Endothelial cell of umbilical vein (primary cell): ENCODE data around the gene HECW1.

Experiments
- EZH2 ChIP-seq: IDR thresholded peaks from 2 replicates; pipeline ENCODE4 v1.6.1; 2012; ENCODE audit warnings: borderline replicate concordance, low read depth, mild to moderate bottlenecking, moderate library complexity, low read length, inconsistent platforms; ENCODE audit not compliant: severe bottlenecking
- FOS ChIP-seq: IDR thresholded peaks from 2 replicates; pipeline ENCODE4 v1.6.1; 2011; ENCODE audit warnings: mild to moderate bottlenecking, low read length, moderate library complexity, borderline replicate concordance; ENCODE audit not compliant: insufficient read depth
- GATA2 ChIP-seq: IDR thresholded peaks from 2 replicates; pipeline ENCODE4 v1.7.0; 2011; ENCODE audit warnings: low read depth, mild to moderate bottlenecking, moderate library complexity, mixed read lengths, low read length; ENCODE audit not compliant: insufficient read length, insufficient read depth
- JUN ChIP-seq: IDR thresholded peaks from 2 replicates; pipeline ENCODE4 v1.6.1; 2011; ENCODE audit warnings: borderline replicate concordance, low read depth; ENCODE audit not compliant: insufficient read length, insufficient read depth
- POLR2A ChIP-seq: IDR thresholded peaks from 2 replicates; pipeline ENCODE4 v1.6.1; 2012; ENCODE audit warnings: low read depth, mild to moderate bottlenecking, control low read depth, low read length
- POLR2AphosphoS5 ChIP-seq: IDR thresholded peaks from 2 replicates; pipeline ENCODE4 v1.6.1; 2012; ENCODE audit warnings: low read depth, mild to moderate bottlenecking, control low read depth, low read length, moderate library complexity; ENCODE audit not compliant: insufficient read depth
- TF ChIP-seq, protein P1 (sequence below), 2 donors: IDR thresholded peaks; 1 replicate in 1 of 2; 2 replicates in 1 of 2; pipeline ENCODE4 v1.5.1; 2011; ENCODE audit warnings: low read length in 2 of 2, mild to moderate bottlenecking in 2 of 2, moderate library complexity in 2 of 2, control low read depth in 1 of 2, inconsistent platforms in 1 of 2, low read depth in 1 of 2; ENCODE audit not compliant: insufficient read depth in 1 of 2; ENCODE audit errors: extremely low read depth in 1 of 2
- TF ChIP-seq, protein P2 (sequence below): IDR thresholded peaks from 2 replicates; pipeline ENCODE4 v1.6.1; 2011; ENCODE audit not compliant: insufficient read depth, insufficient read length

DNA sequence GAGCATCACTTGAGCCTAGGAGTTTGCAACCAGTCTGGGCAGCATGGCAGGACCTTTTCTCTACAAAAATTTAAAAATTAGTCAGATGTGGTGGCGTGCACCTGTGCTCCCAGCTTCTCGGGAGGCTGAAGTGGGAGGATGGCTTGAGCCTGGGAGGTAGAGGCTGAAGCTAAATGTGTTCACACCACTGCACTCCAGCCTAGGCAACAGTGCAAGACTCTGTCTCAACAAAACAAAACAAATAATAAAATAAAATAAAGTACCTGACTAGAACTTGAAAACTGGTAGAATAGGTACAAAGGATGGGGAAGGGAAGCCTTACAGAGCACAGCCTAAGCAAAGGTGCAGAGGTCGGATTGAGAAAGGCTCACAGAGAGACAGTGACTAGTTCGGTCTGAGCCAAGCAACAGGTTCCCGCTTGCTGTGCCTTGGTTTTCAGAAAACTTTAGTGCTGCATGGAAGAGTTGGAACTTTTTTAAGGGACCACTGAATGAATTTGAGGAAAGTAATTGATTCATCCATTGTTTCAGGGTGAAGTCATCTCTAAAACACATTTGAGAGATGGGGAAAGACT lies 370.3 kb downstream of the HECW1 start:
- TF ChIP-seq POLR2AphosphoS5 (no peak), POLR2A (no peak), EZH2 (no peak), JUN (no peak), FOS (no peak), GATA2 (no peak)
- TF ChIP-seq, protein P1, sequence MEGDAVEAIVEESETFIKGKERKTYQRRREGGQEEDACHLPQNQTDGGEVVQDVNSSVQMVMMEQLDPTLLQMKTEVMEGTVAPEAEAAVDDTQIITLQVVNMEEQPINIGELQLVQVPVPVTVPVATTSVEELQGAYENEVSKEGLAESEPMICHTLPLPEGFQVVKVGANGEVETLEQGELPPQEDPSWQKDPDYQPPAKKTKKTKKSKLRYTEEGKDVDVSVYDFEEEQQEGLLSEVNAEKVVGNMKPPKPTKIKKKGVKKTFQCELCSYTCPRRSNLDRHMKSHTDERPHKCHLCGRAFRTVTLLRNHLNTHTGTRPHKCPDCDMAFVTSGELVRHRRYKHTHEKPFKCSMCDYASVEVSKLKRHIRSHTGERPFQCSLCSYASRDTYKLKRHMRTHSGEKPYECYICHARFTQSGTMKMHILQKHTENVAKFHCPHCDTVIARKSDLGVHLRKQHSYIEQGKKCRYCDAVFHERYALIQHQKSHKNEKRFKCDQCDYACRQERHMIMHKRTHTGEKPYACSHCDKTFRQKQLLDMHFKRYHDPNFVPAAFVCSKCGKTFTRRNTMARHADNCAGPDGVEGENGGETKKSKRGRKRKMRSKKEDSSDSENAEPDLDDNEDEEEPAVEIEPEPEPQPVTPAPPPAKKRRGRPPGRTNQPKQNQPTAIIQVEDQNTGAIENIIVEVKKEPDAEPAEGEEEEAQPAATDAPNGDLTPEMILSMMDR (IDR thresholded peaks at IDR 0.05; ENCODE audit: extremely low read depth in 1 of 2, insufficient read depth in 1 of 2, low read depth in 1 of 2, low read length in 2 of 2), result no peak
- TF ChIP-seq, protein P2, sequence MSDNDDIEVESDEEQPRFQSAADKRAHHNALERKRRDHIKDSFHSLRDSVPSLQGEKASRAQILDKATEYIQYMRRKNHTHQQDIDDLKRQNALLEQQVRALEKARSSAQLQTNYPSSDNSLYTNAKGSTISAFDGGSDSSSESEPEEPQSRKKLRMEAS, result no peak
